Keratinocyte (primary cell): ENCODE data around the gene PPM1M. TPM values are rescaled to one million over a fixed set of nuclear protein-coding genes. Genes with fewer than 3 reads are reported as not detected.

ENCODE experiments used
- DNase-seq: peaks from one replicate; pipeline ENCODE4 v3.0.0-alpha.2; 2011; ENCODE audit warnings: low read depth, missing footprints, low spot score
- FAIRE-seq: peaks from 2 replicates; lab custom pipeline; 2011; peaks lifted over from hg19 to GRCh38; lab: Jason Lieb, UNC
- H2AFZ ChIP-seq: 2 replicates; pipeline ENCODE4 v1.6.0; 2012; ENCODE audit warnings: low read length, control low read depth, inconsistent platforms; ENCODE audit not compliant: control insufficient read depth
- H3K27ac ChIP-seq: 2 replicates; pipeline ENCODE4 v1.5.1; 2011; ENCODE audit warnings: low read length; ENCODE audit not compliant: control insufficient read depth, insufficient read depth
- H3K27me3 ChIP-seq: 3 replicates; pipeline ENCODE4 v1.6.0; 2011; ENCODE audit warnings: low read length; ENCODE audit not compliant: control insufficient read depth, insufficient read depth; ENCODE audit errors: extremely low read depth
- H3K36me3 ChIP-seq, 2 experiments: 2 replicates in 1 of 2; 3 replicates in 1 of 2; pipeline ENCODE4 v1.5.1; 2011; ENCODE audit warnings: low read length in 2 of 2, mild to moderate bottlenecking in 1 of 2; ENCODE audit not compliant: control insufficient read depth in 2 of 2, insufficient read depth in 2 of 2; ENCODE audit errors: extremely low read depth in 1 of 2
- H3K4me1 ChIP-seq: 3 replicates; pipeline ENCODE4 v1.5.1; 2011; ENCODE audit warnings: low read length; ENCODE audit not compliant: control insufficient read depth, insufficient read depth; ENCODE audit errors: extremely low read depth
- H3K4me2 ChIP-seq: 3 replicates; pipeline ENCODE4 v1.6.0; 2011; ENCODE audit warnings: low read depth, low read length; ENCODE audit not compliant: control insufficient read depth, insufficient read depth; ENCODE audit errors: extremely low read depth
- H3K4me3 ChIP-seq, 3 experiments: fragments of 200-600 bp in 1 of 3; sonication (generic) in 1 of 3; 2 replicates in 2 of 3; 3 replicates in 1 of 3; pipeline ENCODE4 v1.5.1; 2011 to 2016; ENCODE audit warnings: low read length in 3 of 3, mild to moderate bottlenecking in 3 of 3, control low read depth in 2 of 3, inconsistent platforms in 1 of 3, low read depth in 1 of 3, mixed read lengths in 1 of 3, mixed run types in 1 of 3, moderate library complexity in 1 of 3; ENCODE audit not compliant: control insufficient read depth in 2 of 3, insufficient read depth in 2 of 3; ENCODE audit errors: extremely low read depth in 1 of 3
- H3K79me2 ChIP-seq: 2 replicates; pipeline ENCODE4 v1.6.0; 2012; ENCODE audit warnings: low read length; ENCODE audit not compliant: control insufficient read depth, insufficient read depth
- H3K9ac ChIP-seq: 3 replicates; pipeline ENCODE4 v1.6.0; 2011; ENCODE audit warnings: low read length; ENCODE audit not compliant: control insufficient read depth, insufficient read depth; ENCODE audit errors: extremely low read depth
- H3K9me1 ChIP-seq: 3 replicates; pipeline ENCODE4 v1.6.0; 2011; ENCODE audit warnings: low read length; ENCODE audit not compliant: control insufficient read depth, insufficient read depth; ENCODE audit errors: extremely low read depth
- H3K9me3 ChIP-seq: 2 replicates; pipeline ENCODE4 v1.5.1; 2012; ENCODE audit warnings: low read depth, low read length; ENCODE audit not compliant: control insufficient read depth
- H4K20me1 ChIP-seq: 3 replicates; pipeline ENCODE4 v1.6.0; 2011; ENCODE audit warnings: low read length; ENCODE audit not compliant: control insufficient read depth, insufficient read depth; ENCODE audit errors: extremely low read depth
- EZH2 ChIP-seq: IDR thresholded peaks from one replicate; pipeline ENCODE4 v1.6.1; 2012; ENCODE audit warnings: inconsistent platforms, mild to moderate bottlenecking, low read length, moderate library complexity
- dilution Hi-C: fragments of 300-500 bp; cut with MboI; formaldehyde crosslinking; loops from one replicate; pipeline ENCODE4 v1.7.0; 2020; ENCODE audit warnings: low sequenced_read_pairs; ENCODE audit not compliant: extremely low pct_ligation_motif_present
- polyA plus RNA-seq, 5 experiments: library from polyadenylated mRNA; depleted of rRNA in 3 of 5; stranded (reverse) in 3 of 5; stranded (forward) in 1 of 5; unstranded in 1 of 5; fragments of >200 nt; gene quantifications; 1 replicate in 1 of 5; 2 replicates in 3 of 5; 3 replicates in 1 of 5; pipeline versions ENCODE4 v1.2.1 to v1.2.3, GENCODE V29; 2011 to 2012; ENCODE audit warnings: missing spikeins in 2 of 5, low read depth in 1 of 5, low replicate concordance in 1 of 5
- TF ChIP-seq, protein P1 (sequence below), 3 experiments: IDR thresholded peaks in 1 of 3; conservative IDR thresholded peaks in 1 of 3; optimal IDR thresholded peaks in 1 of 3; 2 replicates in 2 of 3; 3 replicates in 1 of 3; pipeline versions ENCODE3 to v1.5.1; 2011; ENCODE audit warnings: low read length in 3 of 3, mild to moderate bottlenecking in 3 of 3, moderate library complexity in 2 of 3, control low read depth in 1 of 3, inconsistent platforms in 1 of 3; ENCODE audit not compliant: insufficient read depth in 2 of 3; ENCODE audit errors: extremely low read depth in 1 of 3

PPM1M gene
- polyA plus RNA-seq, 1 donor (not counting 4 experiments of a cell fraction or from before 2014, with no cell fraction given): 6.4 TPM

DNA sequence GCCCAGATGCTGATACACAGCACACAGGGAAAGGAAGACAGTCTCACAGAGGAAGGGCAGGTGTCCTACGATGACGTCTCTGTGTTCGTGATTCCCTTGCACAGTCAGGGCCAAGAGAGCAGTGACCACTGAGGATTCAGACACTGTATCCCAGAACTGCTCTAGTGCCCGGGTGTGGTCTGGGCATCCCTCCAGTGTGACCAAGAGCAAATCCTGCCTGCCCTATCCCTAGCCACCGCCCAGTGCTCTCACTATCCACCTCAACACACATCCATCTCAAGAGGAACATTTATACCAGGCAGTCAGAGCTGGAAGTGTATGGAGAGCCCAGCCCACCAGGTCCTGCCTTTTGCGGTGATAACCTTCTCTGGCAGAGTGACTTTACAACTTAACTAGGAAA lies 4.1 kb downstream of the PPM1M start:
- H3K36me3 ChIP-seq: peaks cover 15 to 22% of the 10 kb centered on the region in 2 experiments
- FAIRE-seq (no peak), DNase-seq (no peak)
- no peaks in the 10 kb centered on the region for H3K9me1 ChIP-seq
- H4K20me1 ChIP-seq: peaks cover 2% of the 10 kb centered on the region
- no peaks in the 10 kb centered on the region for H3K9me3 ChIP-seq
- dilution Hi-C loops: no loop called here
- H3K27me3 ChIP-seq: no peaks in the 10 kb centered on the region
- no peak for TF ChIP-seq EZH2
- TF ChIP-seq, protein P1, sequence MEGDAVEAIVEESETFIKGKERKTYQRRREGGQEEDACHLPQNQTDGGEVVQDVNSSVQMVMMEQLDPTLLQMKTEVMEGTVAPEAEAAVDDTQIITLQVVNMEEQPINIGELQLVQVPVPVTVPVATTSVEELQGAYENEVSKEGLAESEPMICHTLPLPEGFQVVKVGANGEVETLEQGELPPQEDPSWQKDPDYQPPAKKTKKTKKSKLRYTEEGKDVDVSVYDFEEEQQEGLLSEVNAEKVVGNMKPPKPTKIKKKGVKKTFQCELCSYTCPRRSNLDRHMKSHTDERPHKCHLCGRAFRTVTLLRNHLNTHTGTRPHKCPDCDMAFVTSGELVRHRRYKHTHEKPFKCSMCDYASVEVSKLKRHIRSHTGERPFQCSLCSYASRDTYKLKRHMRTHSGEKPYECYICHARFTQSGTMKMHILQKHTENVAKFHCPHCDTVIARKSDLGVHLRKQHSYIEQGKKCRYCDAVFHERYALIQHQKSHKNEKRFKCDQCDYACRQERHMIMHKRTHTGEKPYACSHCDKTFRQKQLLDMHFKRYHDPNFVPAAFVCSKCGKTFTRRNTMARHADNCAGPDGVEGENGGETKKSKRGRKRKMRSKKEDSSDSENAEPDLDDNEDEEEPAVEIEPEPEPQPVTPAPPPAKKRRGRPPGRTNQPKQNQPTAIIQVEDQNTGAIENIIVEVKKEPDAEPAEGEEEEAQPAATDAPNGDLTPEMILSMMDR (optimal IDR thresholded peaks at IDR 0.05 in 1 of 3, IDR thresholded peaks at IDR 0.05 in 1 of 3, conservative IDR thresholded peaks at IDR 0.05 in 1 of 3; ENCODE audit: extremely low read depth in 1 of 3, insufficient read depth in 2 of 3, low read length in 3 of 3): no peak
- H3K4me1 ChIP-seq: peaks cover 25% of the 10 kb centered on the region
- no peak overlapping the region for H2AFZ ChIP-seq
- no peak overlapping the region for H3K9ac ChIP-seq
- no peak overlapping the region for H3K27ac ChIP-seq
- H3K79me2 ChIP-seq: no peaks in the 10 kb centered on the region
- H3K4me3 ChIP-seq: no peak overlapping the region
- no peak overlapping the region for H3K4me2 ChIP-seq

- TF ChIP-seq, protein P1 (optimal IDR thresholded peaks at IDR 0.05 in 1 of 3, IDR thresholded peaks at IDR 0.05 in 1 of 3, conservative IDR thresholded peaks at IDR 0.05 in 1 of 3; ENCODE audit: extremely low read depth in 1 of 3, insufficient read depth in 2 of 3, low read length in 3 of 3): no peak
- TF ChIP-seq EZH2: no peak
- no peaks in the 10 kb centered on the region for H3K79me2 ChIP-seq
- peaks cover 2% of the 10 kb centered on the region for H4K20me1 ChIP-seq
- peaks cover 21% of the 10 kb centered on the region for H3K4me1 ChIP-seq
- no peak for FAIRE-seq
- DNase-seq: no peak
- no peak overlapping the region for H2AFZ ChIP-seq
- no peak overlapping the region for H3K4me3 ChIP-seq
- H3K9me1 ChIP-seq: no peaks in the 10 kb centered on the region
- H3K4me2 ChIP-seq: no peak overlapping the region
- no peak overlapping the region for H3K27ac ChIP-seq
- dilution Hi-C loops: no loop called here
- H3K9me3 ChIP-seq: no peaks in the 10 kb centered on the region
- H3K9ac ChIP-seq: no peak overlapping the region
- H3K27me3 ChIP-seq: no peaks in the 10 kb centered on the region
- peaks cover 15 to 22% of the 10 kb centered on the region in 2 experiments for H3K36me3 ChIP-seq
Measured at GRCh38 chr3:52250122-52250521, 4.6 kb downstream of the PPM1M start.
